ENCODE measurements around the gene ANKS1A.

ANKS1A gene

DNA sequence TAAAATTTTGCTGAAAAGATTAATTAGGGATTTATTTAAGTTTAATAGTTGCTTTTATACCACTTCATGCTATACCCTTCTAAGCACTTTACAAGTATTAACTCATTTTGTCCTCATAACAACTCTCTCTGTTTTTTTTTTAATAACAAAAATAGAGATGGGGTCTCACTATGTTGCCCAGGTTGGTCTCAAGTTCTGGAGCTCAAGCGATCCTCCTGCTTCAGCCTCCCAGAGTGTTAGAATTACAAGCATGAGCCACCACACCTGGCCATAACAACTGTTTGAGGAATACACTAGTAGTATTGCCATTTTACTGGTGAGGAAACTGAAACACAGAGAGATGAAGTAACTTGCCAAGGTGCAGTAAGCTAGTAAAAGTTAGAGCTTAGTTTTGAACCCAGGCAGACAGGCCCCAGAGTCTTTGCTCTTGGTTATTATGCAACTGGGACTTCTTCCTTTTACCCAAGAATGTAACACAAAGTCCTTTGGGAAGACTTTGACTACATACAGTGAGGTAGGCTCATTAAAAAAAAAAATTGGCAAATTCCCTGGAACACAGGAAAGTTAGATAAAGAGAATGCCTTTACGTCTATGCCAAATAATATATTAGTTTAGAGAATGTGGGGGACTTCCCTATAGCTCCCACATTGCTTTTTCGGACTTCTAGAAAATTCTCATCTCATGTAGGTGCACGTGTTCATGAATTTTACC is 11.4 kb downstream of the ANKS1A start:
- Histone ChIP-seq H3K27ac (ENCODE audit: poor library complexity, severe bottlenecking) (no peak overlapping the region), H3K9me3 (ENCODE audit: severe bottlenecking) (no peaks in the 10 kb centered on the region), H3K27me3 (ENCODE audit: insufficient read depth, poor library complexity, severe bottlenecking) (no peaks in the 10 kb centered on the region), H3K36me3 (ENCODE audit: low read depth) (no peaks in the 10 kb centered on the region), H3K4me3 (ENCODE audit: severe bottlenecking) (no peak overlapping the region), H3K4me1 (ENCODE audit: insufficient read depth, poor library complexity, severe bottlenecking) (no peaks in the 10 kb centered on the region)
- TF ChIP-seq, protein P1, sequence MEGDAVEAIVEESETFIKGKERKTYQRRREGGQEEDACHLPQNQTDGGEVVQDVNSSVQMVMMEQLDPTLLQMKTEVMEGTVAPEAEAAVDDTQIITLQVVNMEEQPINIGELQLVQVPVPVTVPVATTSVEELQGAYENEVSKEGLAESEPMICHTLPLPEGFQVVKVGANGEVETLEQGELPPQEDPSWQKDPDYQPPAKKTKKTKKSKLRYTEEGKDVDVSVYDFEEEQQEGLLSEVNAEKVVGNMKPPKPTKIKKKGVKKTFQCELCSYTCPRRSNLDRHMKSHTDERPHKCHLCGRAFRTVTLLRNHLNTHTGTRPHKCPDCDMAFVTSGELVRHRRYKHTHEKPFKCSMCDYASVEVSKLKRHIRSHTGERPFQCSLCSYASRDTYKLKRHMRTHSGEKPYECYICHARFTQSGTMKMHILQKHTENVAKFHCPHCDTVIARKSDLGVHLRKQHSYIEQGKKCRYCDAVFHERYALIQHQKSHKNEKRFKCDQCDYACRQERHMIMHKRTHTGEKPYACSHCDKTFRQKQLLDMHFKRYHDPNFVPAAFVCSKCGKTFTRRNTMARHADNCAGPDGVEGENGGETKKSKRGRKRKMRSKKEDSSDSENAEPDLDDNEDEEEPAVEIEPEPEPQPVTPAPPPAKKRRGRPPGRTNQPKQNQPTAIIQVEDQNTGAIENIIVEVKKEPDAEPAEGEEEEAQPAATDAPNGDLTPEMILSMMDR (IDR thresholded peaks at IDR 0.05; ENCODE audit: poor library complexity, severe bottlenecking) = no peak
- DNase-seq (ENCODE audit: low spot score) (no peak), ATAC-seq (ENCODE audit: low read depth) (no peak)

DNA sequence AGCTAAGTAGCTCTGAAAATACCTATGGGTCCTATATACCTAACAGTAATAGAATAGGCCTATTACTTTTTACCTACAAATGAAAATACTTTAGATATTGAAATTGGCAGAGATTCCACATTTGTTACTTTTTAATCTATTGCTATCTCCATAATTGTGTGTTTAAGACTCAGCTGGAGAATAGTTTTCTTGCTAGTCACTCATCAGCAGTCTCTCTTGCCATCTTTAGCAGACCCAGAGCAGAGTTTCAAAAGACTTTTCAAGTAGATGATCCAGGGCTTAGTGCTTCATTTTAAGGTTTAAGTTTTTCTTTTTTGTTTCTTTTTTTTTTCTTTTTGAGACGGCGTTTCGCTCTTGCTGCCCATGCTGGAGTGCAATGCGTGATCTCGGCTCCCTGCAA is 12.9 kb downstream of the ANKS1A start:
- Histone ChIP-seq H3K9me3 (ENCODE audit: severe bottlenecking) (no peaks in the 10 kb centered on the region), H3K36me3 (ENCODE audit: low read depth) (no peaks in the 10 kb centered on the region), H3K4me1 (ENCODE audit: insufficient read depth, poor library complexity, severe bottlenecking) (no peaks in the 10 kb centered on the region), H3K4me3 (ENCODE audit: severe bottlenecking) (no peak overlapping the region), H3K27me3 (ENCODE audit: insufficient read depth, poor library complexity, severe bottlenecking) (no peaks in the 10 kb centered on the region), H3K27ac (ENCODE audit: poor library complexity, severe bottlenecking) (no peak overlapping the region)
- TF ChIP-seq, protein P1 (IDR thresholded peaks at IDR 0.05; ENCODE audit: poor library complexity, severe bottlenecking) = no peak
- DNase-seq (ENCODE audit: low spot score) (no peak), ATAC-seq (ENCODE audit: low read depth) (no peak)

DNA sequence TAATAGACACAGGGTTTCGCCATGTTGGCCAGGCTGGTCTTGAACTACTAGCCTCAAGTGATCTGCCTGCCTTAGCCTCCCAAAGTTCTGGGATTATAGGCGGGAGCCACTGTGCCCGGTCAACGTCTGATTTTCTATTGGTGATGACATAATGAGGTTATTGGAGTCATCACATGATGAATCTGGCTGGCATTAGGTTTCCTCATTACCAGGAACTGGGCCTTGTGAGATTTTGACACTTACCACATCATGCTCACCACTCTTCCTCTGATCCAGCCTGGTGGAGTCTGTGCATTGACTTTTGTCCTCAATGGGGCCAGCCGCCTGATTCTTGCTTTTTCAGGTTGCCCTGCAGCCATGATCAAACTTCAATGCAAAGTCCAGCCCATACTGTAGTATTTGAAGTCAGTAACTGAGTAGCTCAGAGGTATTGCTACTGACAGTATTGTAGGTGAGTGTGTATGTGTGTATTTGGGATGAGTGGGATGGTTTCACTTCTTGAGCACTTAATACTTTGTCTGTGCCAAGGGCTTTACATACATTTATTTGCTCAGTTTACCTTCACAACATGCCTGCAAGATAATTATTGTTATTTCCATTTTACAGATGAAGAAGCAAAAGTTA is 16.0 kb downstream of the ANKS1A start:
- TF ChIP-seq, protein P1 (IDR thresholded peaks at IDR 0.05; ENCODE audit: poor library complexity, severe bottlenecking) = no peak
- ATAC-seq (ENCODE audit: low read depth) = no peak

DNA sequence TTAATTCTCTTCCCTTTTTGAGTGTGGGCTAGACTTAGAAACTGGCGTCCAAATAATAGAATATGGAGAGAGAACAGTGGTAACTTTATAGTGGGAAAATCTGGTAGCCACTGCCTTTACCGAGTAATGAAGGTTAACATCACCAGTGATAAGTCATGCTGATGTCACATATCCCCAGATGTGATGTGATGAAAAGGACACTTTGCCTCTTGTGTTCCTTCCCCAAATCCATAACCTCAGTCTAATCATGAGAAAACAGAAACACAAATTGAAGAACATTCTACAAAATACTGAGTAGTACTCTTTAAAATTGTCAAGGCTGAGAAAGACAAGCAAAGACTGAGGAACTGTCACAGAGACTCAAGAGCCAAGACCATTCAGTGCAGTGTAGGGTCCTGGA is 17.8 kb downstream of the ANKS1A start:
- Histone ChIP-seq H3K36me3 (ENCODE audit: low read depth) (no peaks in the 10 kb centered on the region), H3K27me3 (ENCODE audit: insufficient read depth, poor library complexity, severe bottlenecking) (no peaks in the 10 kb centered on the region), H3K4me1 (ENCODE audit: insufficient read depth, poor library complexity, severe bottlenecking) (no peaks in the 10 kb centered on the region), H3K9me3 (ENCODE audit: severe bottlenecking) (no peaks in the 10 kb centered on the region), H3K27ac (ENCODE audit: poor library complexity, severe bottlenecking) (no peak overlapping the region), H3K4me3 (ENCODE audit: severe bottlenecking) (no peak overlapping the region)
- ATAC-seq (ENCODE audit: low read depth) = no peak
- no peak for DNase-seq (ENCODE audit: low spot score)
- TF ChIP-seq, protein P1 (IDR thresholded peaks at IDR 0.05; ENCODE audit: poor library complexity, severe bottlenecking) = no peak

More for the DNA sequence above, 16.0 kb downstream of the ANKS1A start:
- DNase-seq (ENCODE audit: low spot score) = no peak
- Histone ChIP-seq H3K4me1 (ENCODE audit: insufficient read depth, poor library complexity, severe bottlenecking) (no peaks in the 10 kb centered on the region), H3K9me3 (ENCODE audit: severe bottlenecking) (no peaks in the 10 kb centered on the region), H3K27ac (ENCODE audit: poor library complexity, severe bottlenecking) (no peak overlapping the region), H3K4me3 (ENCODE audit: severe bottlenecking) (no peak overlapping the region), H3K27me3 (ENCODE audit: insufficient read depth, poor library complexity, severe bottlenecking) (no peaks in the 10 kb centered on the region), H3K36me3 (ENCODE audit: low read depth) (no peaks in the 10 kb centered on the region)

DNA sequence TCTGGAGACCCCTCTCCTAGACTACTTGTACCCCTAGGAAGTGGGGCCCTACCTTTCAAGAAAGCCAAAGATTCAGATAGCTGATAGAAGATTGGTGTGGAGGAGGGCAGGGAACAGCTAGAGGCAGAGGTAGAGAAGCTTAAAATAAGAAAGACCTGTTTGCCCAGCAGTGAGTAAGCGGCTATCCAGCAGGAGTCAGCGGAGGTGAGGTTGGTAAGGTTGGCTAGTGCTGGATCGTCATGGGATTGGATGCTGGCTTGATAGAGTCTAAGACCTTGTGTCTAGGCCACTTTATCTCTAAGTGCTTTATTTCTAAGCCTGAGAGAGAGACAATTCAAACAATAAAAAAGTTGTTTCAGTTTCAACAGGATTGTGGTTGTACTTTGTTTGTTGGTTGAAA is 19.1 kb downstream of the ANKS1A start:
- H3K27me3 ChIP-seq (ENCODE audit: insufficient read depth, poor library complexity, severe bottlenecking) = no peaks in the 10 kb centered on the region
- no peak overlapping the region for H3K27ac ChIP-seq (ENCODE audit: poor library complexity, severe bottlenecking)
- no peaks in the 10 kb centered on the region for H3K36me3 ChIP-seq (ENCODE audit: low read depth)
- no peaks in the 10 kb centered on the region for H3K9me3 ChIP-seq (ENCODE audit: severe bottlenecking)
- TF ChIP-seq, protein P1 (IDR thresholded peaks at IDR 0.05; ENCODE audit: poor library complexity, severe bottlenecking) = no peak
- peaks cover 10% of the 10 kb centered on the region for H3K4me1 ChIP-seq (ENCODE audit: insufficient read depth, poor library complexity, severe bottlenecking)
- DNase-seq (ENCODE audit: low spot score) = no peak
- ATAC-seq (ENCODE audit: low read depth) = no peak
- H3K4me3 ChIP-seq (ENCODE audit: severe bottlenecking) = no peak overlapping the region
